ENCODE measurements around the gene LDHAL6A.

- no peak for TF ChIP-seq ZBTB7A (IDR thresholded peaks at IDR 0.05; ENCODE audit: low read depth)
- no peak for TF ChIP-seq EP300 (IDR thresholded peaks at IDR 0.05; ENCODE audit: borderline replicate concordance)
- no peak for TF ChIP-seq CEBPB (IDR thresholded peaks at IDR 0.05)
- TF ChIP-seq RAD21 (IDR thresholded peaks at IDR 0.05; ENCODE audit: low read depth) = no peak
- TF ChIP-seq TAF1 (IDR thresholded peaks at IDR 0.05; ENCODE audit: low read depth) = no peak
- TF ChIP-seq FOXM1 (IDR thresholded peaks at IDR 0.05; ENCODE audit: borderline replicate concordance, low read depth) = no peak
- TF ChIP-seq TCF12 (IDR thresholded peaks at IDR 0.05; ENCODE audit: low read depth) = no peak
These were observed 6.3 kb downstream of the LDHAL6A start for GRCh38 chr11:18461909-18462308.
